D721Med (cell line): ENCODE data around the gene TMEM154.

Experiments
- DNase-seq: peaks from one replicate; pipeline ENCODE4 v3.0.0; 2011; ENCODE audit warnings: low spot score; ENCODE audit not compliant: insufficient read length
- FAIRE-seq: peaks from 2 replicates; lab custom pipeline; 2011; peaks lifted over from hg19 to GRCh38; lab: Jason Lieb, UNC
- CTCF ChIP-seq: IDR thresholded peaks from 2 replicates; pipeline ENCODE4 v1.5.1; 2012; ENCODE audit warnings: mild to moderate bottlenecking, control low read depth; ENCODE audit not compliant: insufficient read depth; ENCODE audit errors: missing control alignments

TMEM154 gene, protein sequence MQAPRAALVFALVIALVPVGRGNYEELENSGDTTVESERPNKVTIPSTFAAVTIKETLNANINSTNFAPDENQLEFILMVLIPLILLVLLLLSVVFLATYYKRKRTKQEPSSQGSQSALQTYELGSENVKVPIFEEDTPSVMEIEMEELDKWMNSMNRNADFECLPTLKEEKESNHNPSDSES

GRCh38 chr4:152679414-152680281 lies at the start of gene TMEM154:
Gene TMEM154, minus strand, starts transcription at chr4:152679997. Its CDS starts 64 bp downstream, at chr4:152679933.
- DNase-seq (peak; percentile 48), FAIRE-seq (no peak)
- no peak for TF ChIP-seq CTCF

DNA sequence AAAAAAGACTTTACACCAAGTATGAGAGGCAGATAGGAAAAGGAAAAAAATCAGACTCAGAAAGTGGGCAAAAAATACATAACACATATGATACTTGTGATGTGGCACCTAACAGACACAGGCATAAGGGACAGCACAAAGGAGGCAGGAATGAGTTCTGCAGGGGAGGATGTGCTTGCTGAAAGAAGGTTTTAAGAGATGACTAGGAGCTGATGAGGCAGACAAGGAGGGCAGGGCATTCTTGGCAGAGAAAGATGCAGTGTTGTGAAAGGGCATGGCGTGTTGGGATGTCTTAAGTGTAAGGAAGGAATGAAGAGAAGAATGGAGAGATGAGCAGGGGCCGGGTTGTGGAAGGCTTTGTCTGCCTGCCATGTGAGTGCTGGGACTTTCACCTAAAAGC lies 49.7 kb upstream of the TMEM154 start:
- FAIRE-seq (no peak), DNase-seq (no peak)
- no peak for TF ChIP-seq CTCF

- no peak for FAIRE-seq
- no peak for DNase-seq
- no peak for TF ChIP-seq CTCF
These were observed 48.5 kb upstream of the TMEM154 start for GRCh38 chr4:152728343-152728742.

DNA sequence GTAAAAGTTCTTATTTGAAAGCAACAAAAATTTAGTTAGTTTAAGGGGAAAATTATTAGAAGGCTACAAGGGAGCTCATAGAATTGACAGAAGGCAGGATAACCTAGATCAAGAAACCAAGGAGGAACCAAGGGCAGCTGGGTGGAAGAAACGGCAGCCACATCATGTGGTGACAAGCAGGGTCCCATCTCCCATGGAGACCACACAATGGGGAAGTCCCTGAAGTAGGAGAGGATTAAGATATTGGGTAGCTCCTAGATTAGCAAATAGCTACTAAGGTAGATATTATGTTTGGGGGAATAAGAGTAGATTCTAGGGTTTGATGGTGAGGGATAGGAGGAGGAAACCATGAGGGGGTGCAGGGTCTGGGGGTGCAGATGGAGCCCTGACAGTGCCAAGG lies 48.0 kb upstream of the TMEM154 start:
- TF ChIP-seq CTCF = no peak
- FAIRE-seq (no peak), DNase-seq (no peak)

GRCh38 chr4:152724494-152724893 lies 44.7 kb upstream of the TMEM154 start:
- no peak for DNase-seq
- FAIRE-seq = no peak

DNA sequence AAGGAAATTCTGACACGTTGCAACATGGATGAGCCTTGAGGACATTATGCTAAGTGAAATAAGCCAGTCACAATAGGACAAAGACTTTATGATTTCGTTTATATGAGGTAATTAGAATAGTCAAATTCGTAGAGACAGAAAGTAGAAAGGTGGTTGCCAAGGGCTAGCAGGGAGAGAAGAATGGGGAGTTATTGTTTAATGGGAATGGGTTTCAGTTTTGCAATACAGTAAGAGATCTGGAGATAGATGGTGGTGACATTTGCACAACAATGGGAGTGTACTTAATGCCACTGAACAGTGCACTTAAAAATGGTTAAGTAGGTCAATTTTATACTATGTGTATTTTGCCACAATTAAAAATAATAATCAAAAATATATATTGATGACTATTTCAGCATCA lies 43.4 kb upstream of the TMEM154 start:
- no peak for FAIRE-seq
- TF ChIP-seq CTCF = no peak
- no peak for DNase-seq

More at GRCh38 chr4:152724494-152724893, 44.7 kb upstream of the TMEM154 start:
- no peak for TF ChIP-seq CTCF
